ENCODE measurements around the gene DLG2.

The DLG2 gene

DNA sequence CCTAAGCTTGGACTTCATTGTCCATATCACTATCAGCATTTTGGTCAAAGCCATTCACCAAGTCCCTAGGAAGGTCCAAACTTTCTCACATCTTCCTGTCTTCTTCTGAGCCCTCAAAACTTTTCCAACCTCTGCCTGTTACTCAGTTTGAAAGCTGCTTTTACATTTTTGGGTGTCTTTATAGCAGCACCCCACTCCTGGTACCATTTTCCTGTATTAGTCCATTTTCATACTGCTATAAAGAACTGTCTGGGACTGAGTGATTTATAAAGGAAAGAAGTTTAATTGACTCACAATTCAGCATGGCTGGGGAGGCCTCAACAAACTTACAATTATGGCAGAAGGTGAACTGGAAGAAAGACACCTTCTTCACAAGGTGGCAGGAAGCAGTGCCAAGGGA lies 1624.0 kb downstream of the DLG2 start:
- in situ Hi-C loops (cut with HindIII; ENCODE audit: low sequenced_read_pairs), result no loop called here
- TF ChIP-seq CTCF (IDR thresholded peaks at IDR 0.05; ENCODE audit: low read depth, low read length), result no peak
- DNase-seq (ENCODE audit: low read depth, low spot score), result no peak
- no peak overlapping the region for H3K4me3 ChIP-seq (ENCODE audit: low read depth, low read length)

DNA sequence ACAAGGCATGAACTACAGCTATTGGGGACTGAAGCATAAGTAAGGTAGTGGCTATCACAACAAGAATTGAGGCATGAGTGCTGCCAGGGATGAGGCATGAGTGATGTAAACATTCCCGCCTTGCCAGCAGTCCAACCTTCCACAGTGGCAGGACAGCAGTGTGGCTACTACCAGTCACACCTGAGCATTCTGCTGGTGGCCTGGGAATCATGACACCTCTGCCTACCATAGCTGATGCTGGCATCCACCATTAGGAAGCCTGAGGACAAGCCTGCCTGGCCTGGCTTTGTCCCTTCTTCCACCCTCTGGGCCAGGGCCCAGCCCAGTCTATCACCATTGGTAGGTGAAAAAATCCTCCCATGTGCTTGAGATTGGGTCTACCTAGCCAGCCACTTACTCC lies 1628.2 kb downstream of the DLG2 start:
- no peak overlapping the region for H3K4me3 ChIP-seq (ENCODE audit: low read depth, low read length)
- in situ Hi-C loops (cut with HindIII; ENCODE audit: low sequenced_read_pairs), result no loop called here
- no peak for DNase-seq (ENCODE audit: low read depth, low spot score)
- no peak for TF ChIP-seq CTCF (IDR thresholded peaks at IDR 0.05; ENCODE audit: low read depth, low read length)

DNA sequence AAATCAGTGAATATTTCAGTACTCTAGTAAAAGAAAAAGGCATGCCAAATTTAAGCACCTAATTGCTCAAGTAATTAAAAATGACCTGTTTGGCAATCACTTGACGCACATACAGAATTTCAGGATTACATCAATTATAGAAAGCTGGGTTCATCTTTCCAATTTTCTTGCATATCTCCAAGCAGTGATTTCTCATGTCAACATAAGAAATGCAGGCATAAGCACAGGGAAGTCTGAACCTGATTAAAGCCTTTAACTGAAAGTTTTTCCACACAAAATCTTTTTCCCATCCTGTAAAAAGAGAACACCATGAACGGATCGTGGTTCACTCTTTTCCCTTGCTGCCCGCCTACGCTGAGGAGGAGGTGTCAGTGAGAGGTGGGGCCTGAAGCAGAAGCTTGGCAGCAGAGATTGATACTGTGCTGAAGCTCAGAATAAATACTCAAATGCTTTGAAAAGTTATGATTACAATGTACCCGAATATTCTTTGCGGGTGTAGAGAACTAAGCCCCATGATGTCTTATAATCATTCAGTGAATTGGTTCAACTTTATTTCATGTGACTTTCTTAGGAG lies 1636.9 kb downstream of the DLG2 start:
- no peak for TF ChIP-seq CTCF (IDR thresholded peaks at IDR 0.05; ENCODE audit: low read depth, low read length)
- in situ Hi-C loops (cut with HindIII; ENCODE audit: low sequenced_read_pairs), result no loop called here
- no peak overlapping the region for H3K4me3 ChIP-seq (ENCODE audit: low read depth, low read length)
- no peak for DNase-seq (ENCODE audit: low read depth, low spot score)

GRCh38 chr11:83982825-83983224 lies 1644.3 kb downstream of the DLG2 start:
- H3K4me3 ChIP-seq (ENCODE audit: low read depth, low read length), result no peak overlapping the region
- in situ Hi-C loops (cut with HindIII; ENCODE audit: low sequenced_read_pairs), result no loop called here
- TF ChIP-seq CTCF (IDR thresholded peaks at IDR 0.05; ENCODE audit: low read depth, low read length), result no peak
- DNase-seq (ENCODE audit: low read depth, low spot score), result no peak

DNA sequence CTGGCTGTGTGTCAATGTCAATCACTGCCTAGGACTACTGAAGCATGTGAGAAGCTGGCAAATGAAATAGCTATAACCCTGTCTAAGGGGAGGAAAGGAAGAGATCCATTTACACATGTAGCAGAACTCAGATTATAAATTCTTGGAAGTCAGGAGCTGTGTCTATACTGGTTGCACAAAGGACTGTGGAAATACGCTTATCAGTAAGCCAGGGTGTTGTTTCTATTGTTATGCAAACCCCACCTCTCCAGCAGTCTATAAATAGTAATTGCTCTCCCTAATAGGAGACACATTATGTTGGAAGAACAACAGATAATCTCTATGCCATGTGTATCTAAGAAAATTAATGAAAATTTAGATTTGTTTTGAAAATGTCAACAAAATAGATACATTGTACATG lies 1647.6 kb downstream of the DLG2 start:
- in situ Hi-C loops (cut with HindIII; ENCODE audit: low sequenced_read_pairs), result no loop called here
- TF ChIP-seq CTCF (IDR thresholded peaks at IDR 0.05; ENCODE audit: low read depth, low read length), result no peak

DNA sequence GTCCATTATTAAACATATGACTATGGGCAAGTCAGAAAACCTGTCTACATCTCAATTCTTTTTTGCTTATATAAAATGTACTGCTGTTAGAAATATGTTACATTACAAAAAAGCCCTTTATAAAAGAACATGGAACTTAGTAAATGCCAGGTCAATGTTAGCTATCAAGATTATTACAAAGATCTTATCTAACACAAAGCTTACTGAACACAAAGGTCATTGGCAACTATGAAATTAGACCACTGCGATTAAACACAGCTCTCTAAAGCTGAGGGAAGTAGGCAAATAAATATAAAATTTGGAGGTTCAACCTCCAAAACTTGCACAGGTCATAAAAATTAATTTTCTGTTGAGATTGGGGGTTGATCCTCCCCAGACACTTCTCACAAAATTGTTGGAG lies 1648.2 kb downstream of the DLG2 start:
- no peak overlapping the region for H3K4me3 ChIP-seq (ENCODE audit: low read depth, low read length)
- TF ChIP-seq CTCF (IDR thresholded peaks at IDR 0.05; ENCODE audit: low read depth, low read length), result no peak
- no peak for DNase-seq (ENCODE audit: low read depth, low spot score)
- in situ Hi-C loops (cut with HindIII; ENCODE audit: low sequenced_read_pairs), result no loop called here

More for the DNA sequence above, 1647.6 kb downstream of the DLG2 start:
- no peak overlapping the region for H3K4me3 ChIP-seq (ENCODE audit: low read depth, low read length)
- DNase-seq (ENCODE audit: low read depth, low spot score), result no peak

DNA sequence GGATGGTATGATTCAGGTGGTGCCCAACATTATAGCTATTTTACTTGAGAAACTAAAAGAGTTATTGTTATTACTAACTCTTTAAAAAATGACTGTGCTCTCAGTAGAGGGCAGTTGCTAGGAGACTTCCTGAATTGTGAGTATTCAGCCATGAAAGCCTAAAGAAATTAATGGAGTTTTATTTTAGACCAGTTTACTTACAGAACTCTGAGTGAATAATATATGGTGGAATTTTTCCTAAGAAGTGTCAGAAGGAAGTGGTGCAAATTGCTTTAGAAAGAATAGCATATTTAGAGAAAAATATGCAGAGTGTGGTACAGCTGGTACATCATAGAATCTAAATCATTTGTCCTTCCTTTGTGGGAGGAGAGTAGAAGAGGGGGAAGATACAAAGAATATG lies 1651.1 kb downstream of the DLG2 start:
- TF ChIP-seq CTCF (IDR thresholded peaks at IDR 0.05; ENCODE audit: low read depth, low read length), result no peak
- in situ Hi-C loops (cut with HindIII; ENCODE audit: low sequenced_read_pairs), result no loop called here
- no peak for DNase-seq (ENCODE audit: low read depth, low spot score)
- no peak overlapping the region for H3K4me3 ChIP-seq (ENCODE audit: low read depth, low read length)

All from astrocyte of the spinal cord (primary cell).